Measurements from ENCODE around the gene ALDH4A1. TPM values are rescaled to one million over a fixed set of nuclear protein-coding genes. Genes with fewer than 3 reads are reported as not detected.

The ALDH4A1 gene
- total RNA-seq, 1 donor from 2014 or later, result 18.8 TPM

DNA sequence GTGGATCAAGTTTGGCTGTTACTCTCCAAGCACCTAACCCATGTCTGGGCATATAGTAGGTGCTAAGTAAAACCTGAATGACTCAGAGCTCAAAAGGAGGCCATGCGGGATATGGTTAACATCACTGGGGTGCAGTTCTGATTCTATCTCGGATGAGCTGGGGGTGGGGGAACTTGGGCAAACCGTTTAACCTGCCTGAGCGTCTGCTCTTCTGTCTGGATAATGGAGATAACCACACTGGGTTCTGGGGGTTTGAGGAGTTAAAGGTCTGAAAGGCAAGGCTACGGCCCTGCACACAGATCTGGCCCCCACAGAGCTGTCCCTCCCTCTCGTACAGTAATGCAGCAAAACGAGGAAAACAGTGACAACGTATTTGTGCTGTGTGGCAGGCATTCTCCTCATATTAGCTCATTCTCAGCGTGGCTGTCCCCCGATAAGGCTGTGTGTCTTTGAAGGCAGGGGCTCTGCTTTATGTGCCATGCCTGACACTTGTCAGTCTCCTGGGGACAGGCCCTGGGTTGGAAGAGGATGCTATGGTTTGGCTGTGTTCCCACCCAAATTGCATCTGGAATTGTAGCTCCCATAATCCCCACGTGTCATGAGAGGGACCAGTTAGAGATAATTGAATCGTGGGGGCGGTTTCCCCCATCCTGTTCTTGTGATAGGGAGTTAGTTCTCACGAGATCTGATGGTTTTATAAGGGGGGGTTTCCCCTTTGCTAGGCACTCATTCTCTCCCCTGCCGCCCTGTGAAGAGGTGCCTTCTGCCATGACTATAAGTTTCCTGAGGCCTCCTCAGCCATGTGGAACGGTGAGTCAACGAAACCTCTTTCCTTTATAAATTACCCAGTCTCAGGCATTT is 6.8 kb upstream of the ALDH4A1 start:
- TF ChIP-seq, protein P1, sequence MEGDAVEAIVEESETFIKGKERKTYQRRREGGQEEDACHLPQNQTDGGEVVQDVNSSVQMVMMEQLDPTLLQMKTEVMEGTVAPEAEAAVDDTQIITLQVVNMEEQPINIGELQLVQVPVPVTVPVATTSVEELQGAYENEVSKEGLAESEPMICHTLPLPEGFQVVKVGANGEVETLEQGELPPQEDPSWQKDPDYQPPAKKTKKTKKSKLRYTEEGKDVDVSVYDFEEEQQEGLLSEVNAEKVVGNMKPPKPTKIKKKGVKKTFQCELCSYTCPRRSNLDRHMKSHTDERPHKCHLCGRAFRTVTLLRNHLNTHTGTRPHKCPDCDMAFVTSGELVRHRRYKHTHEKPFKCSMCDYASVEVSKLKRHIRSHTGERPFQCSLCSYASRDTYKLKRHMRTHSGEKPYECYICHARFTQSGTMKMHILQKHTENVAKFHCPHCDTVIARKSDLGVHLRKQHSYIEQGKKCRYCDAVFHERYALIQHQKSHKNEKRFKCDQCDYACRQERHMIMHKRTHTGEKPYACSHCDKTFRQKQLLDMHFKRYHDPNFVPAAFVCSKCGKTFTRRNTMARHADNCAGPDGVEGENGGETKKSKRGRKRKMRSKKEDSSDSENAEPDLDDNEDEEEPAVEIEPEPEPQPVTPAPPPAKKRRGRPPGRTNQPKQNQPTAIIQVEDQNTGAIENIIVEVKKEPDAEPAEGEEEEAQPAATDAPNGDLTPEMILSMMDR (IDR thresholded peaks at IDR 0.05; ENCODE audit: insufficient read depth, low read length, poor library complexity, severe bottlenecking), result no peak
- Histone ChIP-seq H3K27me3 (ENCODE audit: control insufficient read depth, insufficient read depth, low read length) (no peaks in the 10 kb centered on the region), H3K4me3 (ENCODE audit: low read depth, low read length) (no peak overlapping the region), H3K36me3 (ENCODE audit: control insufficient read depth, insufficient read depth, low read length) (peaks cover 7% of the 10 kb centered on the region)
- no peak for DNase-seq (ENCODE audit: low read depth)

- no peak for DNase-seq (ENCODE audit: low read depth)
- TF ChIP-seq, protein P1 (IDR thresholded peaks at IDR 0.05; ENCODE audit: insufficient read depth, low read length, poor library complexity, severe bottlenecking), result no peak
- H3K4me3 ChIP-seq (ENCODE audit: low read depth, low read length), result no peak overlapping the region
- no peaks in the 10 kb centered on the region for H3K27me3 ChIP-seq (ENCODE audit: control insufficient read depth, insufficient read depth, low read length)
- H3K36me3 ChIP-seq (ENCODE audit: control insufficient read depth, insufficient read depth, low read length), result peaks cover 7% of the 10 kb centered on the region
Measured at GRCh38 chr1:18907917-18908845, 5.8 kb upstream of the ALDH4A1 start.

- Histone ChIP-seq H3K27me3 (ENCODE audit: control insufficient read depth, insufficient read depth, low read length) (no peaks in the 10 kb centered on the region), H3K36me3 (ENCODE audit: control insufficient read depth, insufficient read depth, low read length) (peaks cover 7% of the 10 kb centered on the region), H3K4me3 (ENCODE audit: low read depth, low read length) (no peak overlapping the region)
- TF ChIP-seq, protein P1 (IDR thresholded peaks at IDR 0.05; ENCODE audit: insufficient read depth, low read length, poor library complexity, severe bottlenecking), result peak; percentile 80
- DNase-seq (ENCODE audit: low read depth), result no peak
Measured at GRCh38 chr1:18907021-18907916, 4.9 kb upstream of the ALDH4A1 start.

- no peak for DNase-seq (ENCODE audit: low read depth)
- no peaks in the 10 kb centered on the region for H3K36me3 ChIP-seq (ENCODE audit: control insufficient read depth, insufficient read depth, low read length)
- TF ChIP-seq, protein P1 (IDR thresholded peaks at IDR 0.05; ENCODE audit: insufficient read depth, low read length, poor library complexity, severe bottlenecking), result no peak
- peak overlapping the region; percentile 45 for H3K4me3 ChIP-seq (ENCODE audit: low read depth, low read length)
- no peaks in the 10 kb centered on the region for H3K27me3 ChIP-seq (ENCODE audit: control insufficient read depth, insufficient read depth, low read length)
Measured at GRCh38 chr1:18903291-18903756, 969 bp upstream of the ALDH4A1 start.

- Histone ChIP-seq H3K27me3 (ENCODE audit: control insufficient read depth, insufficient read depth, low read length) (no peaks in the 10 kb centered on the region), H3K4me3 (ENCODE audit: low read depth, low read length) (peak overlapping the region; percentile 71), H3K36me3 (ENCODE audit: control insufficient read depth, insufficient read depth, low read length) (no peaks in the 10 kb centered on the region)
- DNase-seq (ENCODE audit: low read depth), result no peak
- TF ChIP-seq, protein P1 (IDR thresholded peaks at IDR 0.05; ENCODE audit: insufficient read depth, low read length, poor library complexity, severe bottlenecking), result no peak
Measured at GRCh38 chr1:18901952-18902522, 318 bp downstream of the ALDH4A1 start.
